Mesendoderm (in vitro differentiated cells): ENCODE measurements around the gene TSPAN18.
A peak's percentile ranks its signal among the peaks of the same experiment; 100 is the strongest.

Source experiments
- DNase-seq: peaks from one replicate; pipeline ENCODE4 v3.0.0; 2013
- H2AK5ac ChIP-seq: 2 replicates; pipeline ENCODE4 v1.6.1; 2013; ENCODE audit warnings: low read length, inconsistent platforms
- H2BK120ac ChIP-seq: 2 replicates; pipeline ENCODE4 v1.6.1; 2013; ENCODE audit warnings: low read depth, mild to moderate bottlenecking, low read length, moderate library complexity, mixed read lengths
- H2BK15ac ChIP-seq: replicated peaks from 2 replicates; pipeline ENCODE4 v1.6.1; 2013; ENCODE audit warnings: low read depth, mild to moderate bottlenecking, moderate library complexity
- H2BK5ac ChIP-seq: 2 replicates; pipeline ENCODE4 v1.6.1; 2013; ENCODE audit warnings: low read length, inconsistent platforms
- H3K18ac ChIP-seq: 2 replicates; pipeline ENCODE4 v1.6.1; 2013; ENCODE audit warnings: mild to moderate bottlenecking, low read length, mixed read lengths
- H3K23ac ChIP-seq: one replicate; pipeline ENCODE4 v1.6.1; 2013; ENCODE audit warnings: low read length
- H3K27ac ChIP-seq: 2 replicates; pipeline ENCODE4 v1.5.1; 2013; ENCODE audit warnings: low read depth, mild to moderate bottlenecking, inconsistent platforms, low read length, moderate library complexity
- H3K27me3 ChIP-seq: 2 replicates; pipeline ENCODE4 v1.6.1; 2013; ENCODE audit warnings: low read length, control low read depth, mild to moderate bottlenecking, inconsistent platforms; ENCODE audit not compliant: insufficient read depth, poor library complexity
- H3K36me3 ChIP-seq: 2 replicates; pipeline ENCODE4 v1.6.1; 2013; ENCODE audit warnings: low read length, inconsistent platforms; ENCODE audit not compliant: control insufficient read depth, insufficient read depth
- H3K4ac ChIP-seq: one replicate; pipeline ENCODE4 v1.6.1; 2013; ENCODE audit warnings: low read depth, mild to moderate bottlenecking, low read length, moderate library complexity
- H3K4me1 ChIP-seq: 2 replicates; pipeline ENCODE4 v1.6.1; 2013; ENCODE audit warnings: low read depth, low read length, inconsistent platforms; ENCODE audit not compliant: control insufficient read depth
- H3K4me2 ChIP-seq: 2 replicates; pipeline ENCODE4 v1.6.1; 2013; ENCODE audit warnings: low read length
- H3K4me3 ChIP-seq: 2 replicates; pipeline ENCODE4 v1.5.1; 2013; ENCODE audit warnings: mild to moderate bottlenecking, low read length
- H3K56ac ChIP-seq: one replicate; pipeline ENCODE4 v1.6.1; 2013; ENCODE audit warnings: low read length
- H3K79me1 ChIP-seq: 2 replicates; pipeline ENCODE4 v1.6.1; 2013; ENCODE audit warnings: low read length, inconsistent platforms
- H3K79me2 ChIP-seq: 2 replicates; pipeline ENCODE4 v1.6.1; 2013; ENCODE audit warnings: mild to moderate bottlenecking, low read length; ENCODE audit not compliant: control insufficient read depth, insufficient read depth
- H3K9ac ChIP-seq: 2 replicates; pipeline ENCODE4 v1.6.1; 2013; ENCODE audit warnings: low read length, inconsistent platforms
- H4K5ac ChIP-seq: one replicate; pipeline ENCODE4 v1.6.1; 2013; ENCODE audit warnings: low read length
- H4K8ac ChIP-seq: one replicate; pipeline ENCODE4 v1.6.1; 2013; ENCODE audit warnings: low read depth, mild to moderate bottlenecking, control low read depth, low read length, moderate library complexity
- WGBS: extraction: QIAGEN DNeasy Blood & Tissue Kit; methylation state at CpG from one replicate; pipeline ENCODE4 v1.1.7; 2013; ENCODE audit warnings: low lambda C conversion rate, missing lambda C conversion rate; ENCODE audit not compliant: insufficient coverage; ENCODE audit errors: extremely low coverage; 5-methylcytosine and 5-hydroxymethylcytosine counted together

TSPAN18 gene

DNA sequence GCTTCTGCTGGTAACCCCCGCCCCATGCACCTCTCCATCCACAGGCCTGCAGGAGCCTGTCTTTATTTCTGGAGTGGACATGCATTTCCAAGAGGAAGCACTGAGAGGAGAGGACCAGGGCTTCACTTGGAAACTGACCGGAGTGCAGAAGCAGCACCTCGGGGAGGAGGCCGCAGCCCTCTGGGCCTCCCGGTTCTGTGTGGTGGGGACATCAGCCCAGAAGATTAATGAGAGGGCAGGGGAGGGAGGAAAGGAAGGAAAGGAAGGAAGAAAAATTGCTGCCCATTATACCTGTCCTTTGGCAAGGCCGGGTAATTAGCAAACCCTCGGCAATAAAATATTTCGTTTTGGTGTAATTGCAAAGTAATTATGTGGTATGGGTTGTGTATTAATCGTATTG is 126.9 kb downstream of the TSPAN18 start:
- Histone ChIP-seq H3K27ac (no peak overlapping the region), H3K23ac (no peak overlapping the region), H3K4me2 (no peak overlapping the region), H3K4ac (no peak overlapping the region), H2BK120ac (no peak overlapping the region), H3K4me3 (no peak overlapping the region), H3K79me2 (no peaks in the 10 kb centered on the region), H3K9ac (no peak overlapping the region), H2BK15ac (no peak overlapping the region), H3K18ac (no peak overlapping the region), H3K4me1 (peaks cover 9% of the 10 kb centered on the region), H3K27me3 (no peaks in the 10 kb centered on the region), H2BK5ac (no peak overlapping the region), H2AK5ac (no peak overlapping the region), H4K8ac (no peak overlapping the region), H3K36me3 (no peaks in the 10 kb centered on the region), H4K5ac (no peak overlapping the region), H3K56ac (no peak overlapping the region), H3K79me1 (no peaks in the 10 kb centered on the region)
- 100% methylated on average over 3 of the region's 9 CpGs for WGBS
- DNase-seq: no peak

DNA sequence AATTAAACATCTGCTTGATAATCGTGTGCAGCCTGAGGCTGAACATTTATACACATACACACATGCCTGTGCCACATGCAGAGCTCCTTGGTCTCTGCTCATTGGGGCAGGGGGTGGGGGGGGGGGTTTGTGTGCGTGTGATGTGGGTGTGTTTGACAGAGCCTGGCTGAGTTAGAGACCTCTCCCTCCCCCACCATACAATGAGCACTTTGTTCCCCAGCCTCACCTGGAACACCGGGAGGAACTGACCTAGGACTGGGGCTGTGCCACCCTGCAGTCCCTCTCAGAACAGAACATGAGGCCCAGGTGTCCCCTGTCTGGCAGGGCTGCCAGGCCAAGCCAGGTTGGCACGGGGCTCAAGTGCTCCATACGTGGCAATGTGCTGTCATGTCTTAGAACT is 127.3 kb downstream of the TSPAN18 start:
- no peaks in the 10 kb centered on the region for H3K36me3 ChIP-seq
- H4K8ac ChIP-seq: no peak overlapping the region
- WGBS: no CpG with 5 or more reads among the region's 5 CpGs
- no peak for DNase-seq
- H3K56ac ChIP-seq: no peak overlapping the region
- no peaks in the 10 kb centered on the region for H3K79me1 ChIP-seq
- H3K79me2 ChIP-seq: no peaks in the 10 kb centered on the region
- H2BK15ac ChIP-seq: no peak overlapping the region
- H3K4ac ChIP-seq: no peak overlapping the region
- H3K9ac ChIP-seq: no peak overlapping the region
- H3K23ac ChIP-seq: no peak overlapping the region
- H2AK5ac ChIP-seq: no peak overlapping the region
- peaks cover 12% of the 10 kb centered on the region for H3K4me1 ChIP-seq
- H2BK5ac ChIP-seq: no peak overlapping the region
- no peak overlapping the region for H3K18ac ChIP-seq
- no peak overlapping the region for H3K27ac ChIP-seq
- no peak overlapping the region for H4K5ac ChIP-seq
- H3K4me2 ChIP-seq: no peak overlapping the region
- H2BK120ac ChIP-seq: no peak overlapping the region
- H3K27me3 ChIP-seq: no peaks in the 10 kb centered on the region
- no peak overlapping the region for H3K4me3 ChIP-seq

DNA sequence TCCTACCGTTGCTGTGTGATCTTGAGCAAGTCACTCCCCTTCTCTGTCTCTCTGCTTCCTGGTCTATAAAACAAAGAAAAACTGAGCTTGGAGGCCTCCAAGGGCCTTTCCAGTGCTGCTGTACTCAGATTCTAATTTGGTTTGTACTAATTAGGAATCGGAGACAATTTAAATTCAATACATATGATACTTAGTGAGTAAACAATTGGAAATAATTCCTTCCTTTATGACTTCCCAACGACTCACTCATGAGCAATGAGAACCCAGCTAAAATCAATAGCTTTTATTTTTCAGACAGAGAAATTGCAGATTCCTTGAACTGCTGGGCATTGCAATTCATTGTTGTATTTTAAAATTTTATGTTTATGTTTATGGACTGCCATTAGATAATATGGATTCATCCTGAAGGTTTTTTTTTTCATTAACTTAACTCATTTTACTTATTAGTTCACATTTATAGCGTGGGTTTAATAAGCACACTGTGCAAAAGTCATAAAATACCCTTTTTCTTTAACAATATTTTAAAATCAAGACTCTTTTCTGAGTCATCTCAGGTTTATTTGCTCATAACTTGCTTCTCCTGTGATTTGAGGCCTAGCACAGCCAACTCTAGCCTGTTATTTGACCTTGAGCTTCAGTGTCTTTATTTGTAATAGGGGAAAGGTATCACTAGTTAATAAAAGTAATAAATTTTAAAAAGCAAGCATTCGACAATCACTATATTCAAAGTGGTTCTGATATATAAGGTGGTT is 128.2 kb downstream of the TSPAN18 start:
- no peaks in the 10 kb centered on the region for H3K79me1 ChIP-seq
- no peak overlapping the region for H3K9ac ChIP-seq
- no peak overlapping the region for H2BK120ac ChIP-seq
- no peak overlapping the region for H3K18ac ChIP-seq
- no peak for DNase-seq
- no peak overlapping the region for H4K5ac ChIP-seq
- H2BK5ac ChIP-seq: no peak overlapping the region
- H3K27ac ChIP-seq: no peak overlapping the region
- H3K56ac ChIP-seq: no peak overlapping the region
- no peaks in the 10 kb centered on the region for H3K79me2 ChIP-seq
- no peaks in the 10 kb centered on the region for H3K27me3 ChIP-seq
- no peak overlapping the region for H3K23ac ChIP-seq
- H3K4me2 ChIP-seq: no peak overlapping the region
- H4K8ac ChIP-seq: no peak overlapping the region
- H3K4me1 ChIP-seq: peaks cover 16% of the 10 kb centered on the region
- no peak overlapping the region for H3K4me3 ChIP-seq
- no peak overlapping the region for H3K4ac ChIP-seq
- no peak overlapping the region for H2BK15ac ChIP-seq
- no peaks in the 10 kb centered on the region for H3K36me3 ChIP-seq
- WGBS: no CpG with 5 or more reads among the region's 5 CpGs
- H2AK5ac ChIP-seq: no peak overlapping the region

DNA sequence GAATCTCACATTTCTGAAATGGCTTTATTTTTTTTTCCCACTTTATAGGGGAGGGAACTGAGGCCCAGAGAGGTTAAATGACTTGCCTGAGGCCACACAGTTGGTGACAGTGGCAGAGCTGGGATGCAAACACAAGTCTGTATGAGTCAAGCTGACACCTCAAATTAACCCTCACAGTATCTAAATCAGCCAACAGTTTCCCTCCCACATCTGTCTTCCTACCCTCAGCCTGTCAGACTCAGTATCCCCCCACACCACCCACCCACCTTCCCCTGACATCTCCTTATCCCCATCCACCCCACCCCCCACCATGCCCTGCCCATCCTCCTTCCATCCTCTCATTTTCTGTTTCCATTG is 128.7 kb downstream of the TSPAN18 start:
- H3K4me1 ChIP-seq: peaks cover 16% of the 10 kb centered on the region
- H3K4me2 ChIP-seq: no peak overlapping the region
- no peak overlapping the region for H2BK120ac ChIP-seq
- no peaks in the 10 kb centered on the region for H3K79me1 ChIP-seq
- H2AK5ac ChIP-seq: no peak overlapping the region
- no peak overlapping the region for H3K9ac ChIP-seq
- no peak overlapping the region for H2BK5ac ChIP-seq
- no peak overlapping the region for H3K18ac ChIP-seq
- no peak overlapping the region for H3K4ac ChIP-seq
- no peak overlapping the region for H3K27ac ChIP-seq
- H3K36me3 ChIP-seq: no peaks in the 10 kb centered on the region
- H3K79me2 ChIP-seq: no peaks in the 10 kb centered on the region
- no peaks in the 10 kb centered on the region for H3K27me3 ChIP-seq
- no peak overlapping the region for H2BK15ac ChIP-seq
- no peak overlapping the region for H4K8ac ChIP-seq
- H3K23ac ChIP-seq: no peak overlapping the region
- no peak overlapping the region for H3K4me3 ChIP-seq
- H4K5ac ChIP-seq: no peak overlapping the region
- H3K56ac ChIP-seq: no peak overlapping the region
- DNase-seq: no peak

DNA sequence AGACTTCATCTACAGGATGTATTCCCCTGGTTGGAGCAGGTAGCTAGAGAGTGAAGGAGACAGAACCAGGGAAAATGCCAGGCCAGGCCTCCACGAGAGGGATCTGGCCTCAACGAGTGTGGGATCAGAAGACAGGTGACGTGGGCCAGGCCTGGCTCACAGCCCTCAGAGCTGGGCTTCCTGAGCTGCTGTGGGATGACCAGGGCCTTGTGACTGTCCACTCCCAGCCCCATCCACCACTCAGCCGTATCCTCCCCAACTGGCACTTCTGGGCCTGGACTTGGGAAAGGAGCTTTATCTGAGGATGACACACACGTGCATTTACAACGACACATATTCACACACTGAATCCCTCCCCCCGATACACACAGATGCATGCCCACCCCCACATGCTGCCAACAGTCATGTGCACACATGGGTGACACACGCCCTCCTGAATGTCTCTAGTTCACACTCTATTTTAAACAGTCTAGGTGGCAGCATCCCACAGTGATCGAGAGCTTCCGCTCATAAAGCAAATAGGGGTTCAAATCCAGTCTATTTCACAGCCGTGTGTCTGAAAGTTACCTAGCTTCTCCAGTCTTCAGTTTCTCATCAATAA is 130.8 kb downstream of the TSPAN18 start:
- Histone ChIP-seq H3K4me3 (no peak overlapping the region), H3K9ac (no peak overlapping the region), H3K4me2 (no peak overlapping the region), H3K23ac (no peak overlapping the region), H2BK120ac (no peak overlapping the region), H3K79me2 (no peaks in the 10 kb centered on the region), H2BK5ac (no peak overlapping the region), H4K8ac (no peak overlapping the region), H2AK5ac (no peak overlapping the region), H3K4ac (peak overlapping the region; percentile 18), H2BK15ac (no peak overlapping the region), H3K56ac (no peak overlapping the region), H3K27ac (no peak overlapping the region), H4K5ac (no peak overlapping the region), H3K36me3 (no peaks in the 10 kb centered on the region), H3K4me1 (peaks cover 24% of the 10 kb centered on the region), H3K27me3 (no peaks in the 10 kb centered on the region), H3K18ac (no peak overlapping the region), H3K79me1 (no peaks in the 10 kb centered on the region)
- no peak for DNase-seq
- no CpG with 5 or more reads among the region's 11 CpGs for WGBS
